CD8-positive, alpha-beta memory T cell (primary cell): ENCODE results near the gene GABBR2. TPM values are rescaled to one million over a fixed set of nuclear protein-coding genes. Genes with fewer than 3 reads are reported as not detected.
A peak's percentile ranks its signal among the peaks of the same experiment; 100 is the strongest.

Experiments used
- CTCF ChIA-PET: fragments of 350-600 bp; sonication (Branson Sonifier 250); formaldehyde crosslinking; loops from one replicate; lab custom pipeline; 2021; ENCODE audit warnings: antibody characterized with exemption; lab: Charles Lee
- POLR2A ChIA-PET: fragments of 350-600 bp; sonication (Branson Sonifier 250); formaldehyde crosslinking; loops from one replicate; lab custom pipeline; 2021; ENCODE audit warnings: antibody characterized with exemption; lab: Charles Lee
- DNase-seq, 5 donors: peaks; one replicate each; pipeline versions ENCODE4 v3.0.0 to v3.0.0-alpha.2; 2020 to 2022; ENCODE audit warnings: mixed read lengths in 1 of 5
- H3K27ac ChIP-seq: one replicate; pipeline ENCODE4 v1.7.0; 2013; ENCODE audit warnings: low read depth, mild to moderate bottlenecking, low read length, moderate library complexity
- H3K27me3 ChIP-seq: 2 replicates; pipeline ENCODE4 v1.7.0; 2013; ENCODE audit warnings: low read length, mild to moderate bottlenecking; ENCODE audit not compliant: insufficient read depth, poor library complexity, severe bottlenecking
- H3K36me3 ChIP-seq: 2 replicates; pipeline ENCODE4 v1.7.0; 2013; ENCODE audit warnings: mild to moderate bottlenecking, low read length, moderate library complexity; ENCODE audit not compliant: insufficient read depth
- H3K4me1 ChIP-seq: 2 replicates; pipeline ENCODE4 v1.7.0; 2013; ENCODE audit warnings: mild to moderate bottlenecking, low read length, moderate library complexity; ENCODE audit not compliant: insufficient read depth
- H3K4me3 ChIP-seq: 2 replicates; pipeline ENCODE4 v1.7.0; 2013; ENCODE audit warnings: mild to moderate bottlenecking, low read length
- H3K9me3 ChIP-seq: 2 replicates; pipeline ENCODE4 v1.7.0; 2013; ENCODE audit warnings: mild to moderate bottlenecking, low read length
- H3K27ac Mint-ChIP-seq, 8 donors: one replicate each; pipeline ENCODE4 v1.8.0; 2020 to 2021; ENCODE audit warnings: mixed read lengths in 8 of 8, mild to moderate bottlenecking in 6 of 8, inconsistent platforms in 3 of 8, moderate library complexity in 3 of 8
- H3K27me3 Mint-ChIP-seq, 2 donors: one replicate each; pipeline ENCODE4 v1.8.0; 2020 to 2021; ENCODE audit warnings: mixed read lengths in 2 of 2, mild to moderate bottlenecking in 1 of 2, moderate library complexity in 1 of 2
- H3K36me3 Mint-ChIP-seq, 3 donors: one replicate each; pipeline ENCODE4 v1.8.0; 2020 to 2021; ENCODE audit warnings: mixed read lengths in 3 of 3, inconsistent platforms in 1 of 3, mild to moderate bottlenecking in 1 of 3
- H3K4me1 Mint-ChIP-seq, 3 donors: one replicate each; pipeline ENCODE4 v1.8.0; 2020 to 2021; ENCODE audit warnings: mixed read lengths in 3 of 3, inconsistent platforms in 1 of 3, mild to moderate bottlenecking in 1 of 3
- H3K4me3 Mint-ChIP-seq, 7 donors: one replicate each; pipeline ENCODE4 v1.8.0; 2020 to 2021; ENCODE audit warnings: mixed read lengths in 7 of 7, mild to moderate bottlenecking in 6 of 7, moderate library complexity in 4 of 7, inconsistent platforms in 2 of 7
- H3K9me3 Mint-ChIP-seq, 5 donors: one replicate each; pipeline ENCODE4 v1.8.0; 2020 to 2022; ENCODE audit warnings: mixed read lengths in 5 of 5, mild to moderate bottlenecking in 3 of 5, moderate library complexity in 2 of 5, inconsistent platforms in 1 of 5
- polyA plus RNA-seq: library from polyadenylated mRNA; unstranded; fragments of 300-500 nt; fragmentation: Illumina TruSeq; gene quantifications from one replicate; pipeline ENCODE4 v1.2.3, GENCODE V29; 2021
- total RNA-seq, 2 experiments: library from RNA; stranded (reverse); gene quantifications; one replicate each; pipeline ENCODE4 v1.2.3, GENCODE V29; 2021

The GABBR2 gene
- total and polyA plus RNA-seq, 3 experiments from 2014 or later = not detected

- Histone ChIP-seq H3K36me3 (no peaks in the 10 kb centered on the region), H3K4me3 (no peak overlapping the region), H3K4me1 (no peaks in the 10 kb centered on the region), H3K9me3 (no peaks in the 10 kb centered on the region), H3K27ac (no peak overlapping the region), H3K27me3 (no peaks in the 10 kb centered on the region)
- no peaks in the 10 kb centered on the region for H3K9me3 Mint-ChIP-seq
- H3K4me3 Mint-ChIP-seq = no peak overlapping the region
- POLR2A ChIA-PET = no interaction called here
- no peaks in the 10 kb centered on the region for H3K4me1 Mint-ChIP-seq
- peaks cover 4 to 25% of the 10 kb centered on the region in 2 donors for H3K27me3 Mint-ChIP-seq
- CTCF ChIA-PET = no interaction called here
- no peak overlapping the region for H3K27ac Mint-ChIP-seq
- DNase-seq = no peak
- H3K36me3 Mint-ChIP-seq = no peaks in the 10 kb centered on the region
Measured at GRCh38 chr9:98552331-98552730, 156.4 kb downstream of the GABBR2 start.

GRCh38 chr9:98551511-98552286 lies 157.0 kb downstream of the GABBR2 start:
- Histone ChIP-seq H3K27ac (no peak overlapping the region), H3K4me3 (no peak overlapping the region), H3K4me1 (no peaks in the 10 kb centered on the region), H3K9me3 (no peaks in the 10 kb centered on the region), H3K36me3 (no peaks in the 10 kb centered on the region), H3K27me3 (no peaks in the 10 kb centered on the region)
- peaks cover 4 to 20% of the 10 kb centered on the region in 2 donors for H3K27me3 Mint-ChIP-seq
- no peaks in the 10 kb centered on the region for H3K9me3 Mint-ChIP-seq
- H3K36me3 Mint-ChIP-seq = no peaks in the 10 kb centered on the region
- no peaks in the 10 kb centered on the region for H3K4me1 Mint-ChIP-seq
- CTCF ChIA-PET = no interaction called here
- no peak for DNase-seq
- H3K27ac Mint-ChIP-seq = peak overlapping the region in 1 of 8 donors; percentile 22
- H3K4me3 Mint-ChIP-seq = no peak overlapping the region
- POLR2A ChIA-PET = no interaction called here

GRCh38 chr9:98550206-98550820 lies 158.4 kb downstream of the GABBR2 start:
- no peak overlapping the region for H3K4me3 Mint-ChIP-seq
- DNase-seq = no peak
- no peaks in the 10 kb centered on the region for H3K27me3 ChIP-seq
- H3K4me1 Mint-ChIP-seq = no peaks in the 10 kb centered on the region
- no peaks in the 10 kb centered on the region for H3K36me3 ChIP-seq
- H3K9me3 ChIP-seq = no peaks in the 10 kb centered on the region
- peaks cover 4 to 19% of the 10 kb centered on the region in 2 donors for H3K27me3 Mint-ChIP-seq
- H3K36me3 Mint-ChIP-seq = no peaks in the 10 kb centered on the region
- ChIA-PET CTCF (no interaction called here), POLR2A (no interaction called here)
- H3K4me1 ChIP-seq = no peaks in the 10 kb centered on the region
- no peak overlapping the region for H3K27ac Mint-ChIP-seq
- no peaks in the 10 kb centered on the region for H3K9me3 Mint-ChIP-seq
- H3K27ac ChIP-seq = no peak overlapping the region
- H3K4me3 ChIP-seq = no peak overlapping the region

- Mint-ChIP-seq H3K4me3 (no peak overlapping the region), H3K4me1 (no peaks in the 10 kb centered on the region), H3K36me3 (no peaks in the 10 kb centered on the region), H3K9me3 (no peaks in the 10 kb centered on the region), H3K27me3 (peaks cover 1 to 18% of the 10 kb centered on the region in 2 donors), H3K27ac (no peak overlapping the region)
- Histone ChIP-seq H3K27me3 (no peaks in the 10 kb centered on the region), H3K27ac (no peak overlapping the region), H3K4me3 (no peak overlapping the region), H3K36me3 (no peaks in the 10 kb centered on the region), H3K9me3 (no peaks in the 10 kb centered on the region), H3K4me1 (no peaks in the 10 kb centered on the region)
- ChIA-PET CTCF (no interaction called here), POLR2A (no interaction called here)
- no peak for DNase-seq
Measured at GRCh38 chr9:98549401-98549800, 159.3 kb downstream of the GABBR2 start.

- no peaks in the 10 kb centered on the region for H3K36me3 Mint-ChIP-seq
- no peak for DNase-seq
- POLR2A ChIA-PET = no interaction called here
- H3K27ac Mint-ChIP-seq = no peak overlapping the region
- H3K4me3 Mint-ChIP-seq = no peak overlapping the region
- no peaks in the 10 kb centered on the region for H3K9me3 Mint-ChIP-seq
- H3K27ac ChIP-seq = no peak overlapping the region
- peaks cover 4 to 15% of the 10 kb centered on the region in 2 donors for H3K27me3 Mint-ChIP-seq
- H3K4me3 ChIP-seq = no peak overlapping the region
- no peaks in the 10 kb centered on the region for H3K4me1 Mint-ChIP-seq
- CTCF ChIA-PET = no interaction called here
- H3K27me3 ChIP-seq = no peaks in the 10 kb centered on the region
- H3K36me3 ChIP-seq = no peaks in the 10 kb centered on the region
- H3K9me3 ChIP-seq = no peaks in the 10 kb centered on the region
- no peaks in the 10 kb centered on the region for H3K4me1 ChIP-seq
Measured at GRCh38 chr9:98547606-98548005, 161.1 kb downstream of the GABBR2 start.

- no peak overlapping the region for H3K4me3 Mint-ChIP-seq
- Histone ChIP-seq H3K27ac (no peak overlapping the region), H3K9me3 (no peaks in the 10 kb centered on the region), H3K4me3 (no peak overlapping the region), H3K4me1 (no peaks in the 10 kb centered on the region), H3K27me3 (no peaks in the 10 kb centered on the region), H3K36me3 (no peaks in the 10 kb centered on the region)
- ChIA-PET POLR2A (no interaction called here), CTCF (no interaction called here)
- no peak for DNase-seq
- H3K36me3 Mint-ChIP-seq = no peaks in the 10 kb centered on the region
- H3K27ac Mint-ChIP-seq = no peak overlapping the region
- peaks cover 4% of the 10 kb centered on the region in 2 donors for H3K27me3 Mint-ChIP-seq
- H3K4me1 Mint-ChIP-seq = no peaks in the 10 kb centered on the region
- H3K9me3 Mint-ChIP-seq = no peaks in the 10 kb centered on the region
Measured at GRCh38 chr9:98545021-98545420, 163.7 kb downstream of the GABBR2 start.

GRCh38 chr9:98541684-98542230 lies 167.0 kb downstream of the GABBR2 start:
- ChIA-PET POLR2A (no interaction called here), CTCF (no interaction called here)
- no peak overlapping the region for H3K27ac Mint-ChIP-seq

GRCh38 chr9:98540476-98540875 lies 168.3 kb downstream of the GABBR2 start:
- DNase-seq = no peak
- Mint-ChIP-seq H3K27me3 (peaks cover 4 to 6% of the 10 kb centered on the region in 2 donors), H3K9me3 (no peaks in the 10 kb centered on the region), H3K36me3 (no peaks in the 10 kb centered on the region), H3K4me3 (no peak overlapping the region), H3K4me1 (no peaks in the 10 kb centered on the region), H3K27ac (no peak overlapping the region)
- H3K27me3 ChIP-seq = no peaks in the 10 kb centered on the region
- CTCF ChIA-PET = no interaction called here
- H3K27ac ChIP-seq = no peak overlapping the region
- no peaks in the 10 kb centered on the region for H3K9me3 ChIP-seq
- no peaks in the 10 kb centered on the region for H3K4me1 ChIP-seq
- H3K36me3 ChIP-seq = no peaks in the 10 kb centered on the region
- no peak overlapping the region for H3K4me3 ChIP-seq
- POLR2A ChIA-PET = no interaction called here

More at GRCh38 chr9:98541684-98542230, 167.0 kb downstream of the GABBR2 start:
- H3K4me3 Mint-ChIP-seq = no peak overlapping the region
- no peaks in the 10 kb centered on the region for H3K9me3 Mint-ChIP-seq
- H3K27ac ChIP-seq = no peak overlapping the region
- peaks cover 4 to 5% of the 10 kb centered on the region in 2 donors for H3K27me3 Mint-ChIP-seq
- no peaks in the 10 kb centered on the region for H3K4me1 ChIP-seq
- no peaks in the 10 kb centered on the region for H3K36me3 ChIP-seq
- no peaks in the 10 kb centered on the region for H3K27me3 ChIP-seq
- no peaks in the 10 kb centered on the region for H3K36me3 Mint-ChIP-seq
- H3K4me1 Mint-ChIP-seq = no peaks in the 10 kb centered on the region
- no peaks in the 10 kb centered on the region for H3K9me3 ChIP-seq
- DNase-seq = no peak
- H3K4me3 ChIP-seq = no peak overlapping the region
